GM18951 (cell line): Measurements from ENCODE around the gene TTBK1.

Experiments
- POLR2A ChIP-seq: IDR thresholded peaks from 4 replicates; pipeline ENCODE4 v1.6.1; 2011; ENCODE audit warnings: mild to moderate bottlenecking; ENCODE audit not compliant: insufficient read length, insufficient read depth; ENCODE audit errors: extremely low read depth
- in situ Hi-C: fragments of 300-500 bp; cut with MboI; formaldehyde crosslinking; loops from one replicate; pipeline ENCODE4 v1.12.0; 2022; ENCODE audit warnings: low sequenced_read_pairs, mixed read lengths, inconsistent platforms; ENCODE audit not compliant: unreplicated experiment

Gene TTBK1

DNA sequence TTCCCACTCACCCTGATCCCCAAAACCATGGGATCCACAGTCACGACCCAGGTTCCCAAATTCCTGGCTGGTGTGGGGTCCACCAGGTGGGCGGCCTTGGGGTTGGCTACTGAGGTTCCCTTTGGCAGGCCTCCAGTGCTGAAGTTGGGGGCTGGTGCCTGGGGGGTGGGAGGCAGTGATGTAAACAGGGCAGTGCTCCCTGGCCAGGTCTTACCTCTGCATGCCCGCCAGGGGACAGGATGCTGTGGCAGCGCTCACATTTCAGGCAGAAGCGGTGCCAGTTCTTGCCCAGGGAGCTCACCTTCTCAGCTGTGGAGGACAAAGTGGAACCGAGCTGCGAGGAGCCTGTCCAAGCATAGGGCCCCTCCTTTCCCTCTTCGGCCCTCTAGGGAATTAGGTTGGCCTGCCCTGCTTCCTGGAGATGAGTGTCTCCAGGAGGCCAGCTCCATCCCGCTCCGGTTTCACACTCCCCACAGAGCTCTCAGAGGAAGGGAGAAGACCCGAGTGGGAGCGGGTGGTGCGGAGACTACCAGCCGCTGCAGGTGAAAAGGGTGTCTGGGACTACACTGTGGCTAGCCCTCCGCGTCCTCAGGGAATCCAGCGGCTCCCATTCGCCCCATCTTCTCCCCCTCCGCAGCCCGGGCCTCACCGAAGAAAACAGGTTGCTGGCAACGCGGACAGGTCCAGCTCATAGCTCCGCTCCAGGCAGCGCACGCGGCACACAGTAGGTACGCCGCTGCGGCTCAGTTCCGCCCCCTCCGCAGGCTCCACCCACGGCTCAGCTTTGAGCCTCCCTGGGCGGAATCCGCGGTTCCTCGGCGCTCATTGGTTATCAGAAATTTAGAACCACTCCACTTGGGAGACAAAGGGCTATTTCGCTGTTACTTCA is 65.1 kb downstream of the TTBK1 start, which contains the start of gene CRIP3:
Gene CRIP3 (minus strand): TSS at position 726 of the 889 bp plus-strand sequence. CDS start 34 bp downstream, at position 692.
- TF ChIP-seq POLR2A, result peak; percentile 55
- in situ Hi-C loops, result no loop called here

DNA sequence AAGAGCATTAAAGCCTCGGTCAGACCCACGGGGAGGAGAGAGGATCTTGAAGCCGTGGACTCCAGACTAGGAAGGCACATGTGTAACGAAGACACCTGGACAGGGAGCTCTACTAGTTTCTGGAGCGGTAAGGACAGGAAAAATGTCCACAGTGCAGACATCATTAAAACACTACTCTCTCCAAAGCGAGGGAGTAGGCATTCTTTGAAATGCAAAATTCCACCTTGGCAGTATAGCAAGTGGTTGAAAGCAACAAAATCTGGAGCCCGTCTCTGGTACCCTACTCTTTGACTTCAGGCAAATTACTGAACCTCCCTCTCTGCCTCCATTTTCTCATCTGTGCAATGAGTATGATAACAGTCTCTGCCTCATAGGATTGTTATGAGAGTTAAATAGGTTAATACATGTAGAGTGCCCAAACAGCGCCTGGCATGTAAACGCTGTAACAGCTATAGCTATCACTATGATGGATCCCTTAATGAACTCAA is 65.8 kb downstream of the TTBK1 start:
- in situ Hi-C loops, result no loop called here
- TF ChIP-seq POLR2A, result no peak

DNA sequence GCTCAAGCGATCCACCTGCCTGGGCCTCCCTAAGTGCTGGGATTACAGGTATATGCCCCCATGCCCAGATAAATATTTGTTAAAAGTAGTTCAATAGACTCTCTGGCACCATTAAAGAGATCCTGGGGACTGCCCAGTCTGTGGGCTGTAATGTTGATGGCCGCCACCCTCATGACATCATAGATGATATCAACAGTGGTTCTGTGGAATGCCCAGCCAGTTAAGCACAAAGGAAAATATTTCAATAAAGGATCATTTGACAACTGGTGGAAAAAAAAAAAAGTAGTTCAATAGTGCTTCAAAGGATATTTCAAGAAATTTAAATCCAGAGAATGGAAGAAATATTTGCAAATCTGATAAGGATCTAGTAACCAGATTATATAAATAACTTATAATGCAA is 66.9 kb downstream of the TTBK1 start:
- in situ Hi-C loops, result no loop called here
- TF ChIP-seq POLR2A, result no peak

DNA sequence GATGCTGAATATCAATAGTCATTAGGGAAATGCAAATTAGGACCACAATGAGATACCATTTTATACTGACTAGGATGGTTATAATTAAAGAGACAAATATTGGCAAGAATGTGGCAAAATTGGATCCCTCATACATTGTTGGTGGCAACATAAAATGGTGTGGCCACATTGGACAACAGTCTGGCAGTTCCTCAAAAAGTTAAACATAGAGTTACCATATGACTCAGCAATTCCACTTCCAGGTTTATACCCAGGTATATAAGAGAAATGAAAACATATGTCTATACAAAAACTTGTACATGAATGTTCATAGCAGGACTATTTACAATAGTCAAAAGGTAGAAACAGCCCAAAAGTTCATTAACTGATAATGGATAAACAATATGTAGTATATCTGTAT is 67.3 kb downstream of the TTBK1 start:
- no peak for TF ChIP-seq POLR2A
- in situ Hi-C loops, result no loop called here

DNA sequence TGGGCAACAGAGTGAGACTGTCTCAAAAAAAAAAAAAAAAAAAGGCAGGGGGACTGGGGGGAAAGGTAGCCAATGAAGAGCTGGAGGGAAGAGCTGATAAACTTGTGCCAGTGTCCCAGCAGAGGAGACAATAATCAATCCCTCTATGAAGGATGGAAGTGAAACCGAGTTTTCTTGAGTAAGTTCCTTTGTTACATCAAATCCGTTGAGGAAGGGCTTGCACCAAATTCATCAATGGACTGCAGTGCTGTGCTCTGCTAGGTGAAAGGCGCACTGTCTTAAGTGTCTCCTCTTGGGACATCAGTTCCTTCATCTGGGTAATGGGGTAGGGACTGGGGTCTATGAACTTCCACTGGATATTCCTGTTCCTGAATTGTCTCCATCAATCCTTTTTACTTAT is 68.4 kb downstream of the TTBK1 start:
- no peak for TF ChIP-seq POLR2A
- in situ Hi-C loops, result no loop called here

DNA sequence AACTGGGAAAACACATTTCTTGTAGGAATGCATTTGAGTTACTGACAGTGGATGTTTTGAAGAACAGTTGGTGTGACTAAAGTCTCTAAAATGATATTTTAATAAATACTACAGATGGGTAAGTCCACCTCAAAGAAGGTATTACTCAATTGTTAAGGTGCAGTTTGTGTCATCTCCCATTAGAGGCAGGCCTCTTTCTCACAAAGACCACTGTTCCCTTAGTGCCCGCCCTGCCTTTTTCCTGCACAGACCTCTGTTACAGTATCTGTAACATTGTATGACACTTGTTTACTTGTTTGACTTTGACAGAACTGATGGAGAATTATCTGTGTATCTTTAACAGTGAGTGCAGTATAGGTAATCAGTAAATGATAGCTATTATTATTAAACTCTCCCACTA is 70.5 kb downstream of the TTBK1 start:
- TF ChIP-seq POLR2A, result no peak
- in situ Hi-C loops, result no loop called here

DNA sequence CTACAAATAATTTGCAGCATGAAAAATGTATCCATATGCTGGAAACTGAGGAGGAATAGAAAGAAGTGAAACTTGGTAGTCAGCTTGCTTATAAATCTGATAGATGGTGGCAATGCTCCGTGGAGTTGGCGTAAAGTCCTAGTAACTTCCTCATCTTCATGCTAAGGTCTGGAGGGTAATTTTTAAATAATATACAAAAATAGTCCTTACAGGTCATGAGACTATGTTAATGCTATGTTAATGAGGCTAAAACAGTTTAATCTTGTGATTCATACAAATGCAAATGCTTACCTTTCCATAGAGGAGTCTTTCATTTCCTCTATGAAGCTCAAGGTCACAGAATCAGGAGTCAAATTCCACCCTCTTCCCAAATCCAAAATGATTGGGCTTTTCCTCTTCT is 74.7 kb downstream of the TTBK1 start:
- no peak for TF ChIP-seq POLR2A

DNA sequence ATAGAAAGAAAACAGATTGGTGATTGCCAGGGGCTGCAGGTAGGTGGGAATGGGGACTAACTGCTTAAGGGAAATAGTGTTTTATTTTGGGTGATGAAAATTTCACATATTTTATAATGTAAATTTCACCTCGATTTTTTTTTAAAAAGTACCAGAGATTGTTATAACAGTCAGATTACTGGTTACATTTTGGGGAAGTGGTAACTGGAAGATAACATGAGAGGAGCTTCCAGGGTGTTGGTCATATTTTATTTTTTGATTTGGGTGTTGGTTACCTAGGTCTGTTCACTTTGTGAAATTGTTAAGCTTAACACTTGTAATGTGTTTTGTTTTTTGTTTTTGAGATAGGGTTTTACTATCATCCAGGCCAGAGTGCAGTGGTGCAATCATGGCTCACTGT is 82.6 kb downstream of the TTBK1 start:
- TF ChIP-seq POLR2A, result no peak

More for the DNA sequence above, 74.7 kb downstream of the TTBK1 start:
- in situ Hi-C loops, result no loop called here

DNA sequence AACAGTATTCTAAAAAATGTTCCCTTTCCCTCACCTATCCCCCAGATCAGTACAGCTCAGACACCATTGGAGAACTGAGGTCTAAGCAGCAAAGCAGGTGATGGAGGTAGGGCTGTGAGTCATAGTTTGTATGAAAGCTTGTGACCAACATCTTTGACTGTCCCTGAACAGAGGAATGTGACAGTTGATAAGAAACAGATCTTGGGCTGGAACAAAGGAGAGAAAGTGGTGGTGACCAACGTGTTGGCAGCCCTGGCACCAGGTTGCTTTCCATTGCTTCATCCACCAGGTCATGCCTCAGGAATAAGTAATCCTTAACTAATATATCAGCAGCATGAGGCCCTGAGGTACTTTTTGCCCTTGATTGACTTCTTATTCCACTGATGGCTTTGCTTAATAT is 85.2 kb downstream of the TTBK1 start:
- no peak for TF ChIP-seq POLR2A

More for the DNA sequence above, 82.6 kb downstream of the TTBK1 start:
- in situ Hi-C loops, result no loop called here

DNA sequence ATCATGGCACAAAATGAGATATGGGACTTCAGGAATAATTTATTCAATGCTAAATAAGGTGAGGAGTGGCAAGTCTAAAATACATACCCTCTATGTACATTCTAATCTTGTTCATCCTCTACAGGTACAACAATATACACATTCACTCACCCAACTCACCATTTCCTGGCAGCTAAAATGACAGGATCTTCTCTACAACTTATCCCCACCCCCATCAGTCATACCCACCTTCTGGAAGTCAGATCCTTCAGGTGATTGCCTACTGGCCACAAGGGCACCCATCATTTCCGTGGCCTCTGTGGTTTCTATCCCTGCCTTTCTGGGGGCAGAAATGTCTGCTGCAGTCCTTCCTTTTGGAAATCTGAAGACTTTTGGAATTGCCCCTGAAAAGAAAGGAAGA is 88.2 kb downstream of the TTBK1 start:
- TF ChIP-seq POLR2A, result no peak
- in situ Hi-C loops, result no loop called here

More for the DNA sequence above, 85.2 kb downstream of the TTBK1 start:
- in situ Hi-C loops, result no loop called here

DNA sequence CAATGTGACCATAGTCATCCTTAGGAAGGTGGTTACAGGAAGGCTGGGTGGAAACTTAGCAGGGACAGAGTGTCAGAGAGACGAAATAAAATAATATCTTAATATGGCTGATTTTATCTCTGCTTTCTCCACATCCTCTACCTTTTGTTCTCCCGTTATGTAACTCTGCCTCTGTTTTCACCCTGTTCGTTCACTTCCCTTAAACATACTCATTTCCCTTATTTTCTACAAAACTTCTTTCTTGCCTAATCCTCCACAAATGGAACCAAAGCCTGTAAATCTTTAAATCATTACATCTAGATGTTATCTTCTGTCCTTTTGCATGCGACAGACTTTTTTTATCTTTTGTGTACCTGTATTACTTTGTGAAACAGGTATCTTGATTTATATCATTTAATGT is 88.6 kb downstream of the TTBK1 start:
- TF ChIP-seq POLR2A, result no peak
- in situ Hi-C loops, result no loop called here

DNA sequence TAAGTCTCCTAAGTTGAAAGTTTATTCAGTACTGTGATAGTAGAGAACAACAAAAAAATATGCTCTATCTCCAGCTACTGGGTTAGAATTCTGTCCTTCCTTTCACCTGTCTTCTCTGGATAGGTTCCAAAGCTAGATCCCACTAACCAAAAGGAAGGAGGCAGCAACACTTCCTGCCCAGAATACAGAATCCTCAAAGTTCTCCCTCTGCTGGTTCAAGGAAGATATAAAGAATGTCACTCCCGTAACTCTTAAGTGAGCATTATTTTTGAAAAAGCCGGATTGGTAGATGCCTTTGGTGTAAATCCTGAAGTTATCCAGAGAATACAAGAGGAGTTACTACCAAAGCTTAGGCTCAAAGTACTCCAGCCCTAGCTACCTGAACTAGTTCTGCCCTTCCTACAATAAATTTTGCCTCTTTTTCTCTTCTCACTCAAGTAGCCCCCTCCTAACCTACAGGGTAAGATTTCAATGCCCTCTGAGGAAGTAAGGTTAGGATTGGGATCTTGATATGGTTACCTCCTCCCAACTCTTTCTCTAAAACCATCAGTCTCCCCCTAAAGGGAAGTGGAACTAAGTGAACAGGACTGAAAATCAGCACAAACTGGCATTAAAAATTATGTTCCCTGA is 91.3 kb downstream of the TTBK1 start:
- in situ Hi-C loops, result no loop called here
- no peak for TF ChIP-seq POLR2A

DNA sequence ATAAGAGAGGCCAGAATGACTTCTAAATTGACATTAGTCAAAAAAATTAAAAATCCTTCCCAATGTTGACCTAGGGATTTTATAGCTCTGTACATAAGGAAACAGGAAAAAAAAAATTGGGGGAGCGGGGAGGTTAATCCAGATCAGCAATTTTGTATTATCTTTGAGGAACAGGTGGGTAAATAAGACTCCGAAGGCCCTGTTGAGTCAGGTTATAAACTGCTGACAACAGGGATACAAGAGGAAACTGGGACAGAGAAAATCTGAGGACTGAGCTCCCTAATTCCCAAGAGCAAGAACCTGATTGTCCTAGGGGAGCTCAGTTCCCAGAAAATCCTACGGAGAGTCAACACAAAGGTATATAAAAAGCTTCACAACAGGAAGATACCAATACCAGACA is 92.2 kb downstream of the TTBK1 start:
- in situ Hi-C loops, result no loop called here
- no peak for TF ChIP-seq POLR2A

DNA sequence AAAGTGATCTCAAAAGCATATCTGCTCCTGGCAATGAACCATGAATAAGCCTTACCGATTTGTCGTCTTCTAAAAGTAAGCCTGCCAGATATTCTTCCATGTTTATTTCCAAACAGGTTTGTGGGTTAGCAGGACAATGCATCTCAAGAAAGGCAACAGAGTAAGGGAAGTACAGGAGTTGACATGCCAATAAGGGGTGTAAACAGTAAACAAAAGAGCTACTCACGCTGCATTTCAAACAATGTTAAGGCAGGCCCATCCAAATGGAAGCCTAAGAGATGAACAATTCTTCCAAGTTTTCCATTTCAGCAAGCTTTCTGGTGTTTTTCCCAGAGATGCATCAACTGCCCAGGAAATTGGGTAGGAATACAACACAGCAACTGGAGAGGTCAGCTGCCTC is 93.1 kb downstream of the TTBK1 start:
- in situ Hi-C loops, result no loop called here

More for the DNA sequence above, 93.1 kb downstream of the TTBK1 start:
- no peak for TF ChIP-seq POLR2A
